ENCODE data around the gene NOP14.

DNA sequence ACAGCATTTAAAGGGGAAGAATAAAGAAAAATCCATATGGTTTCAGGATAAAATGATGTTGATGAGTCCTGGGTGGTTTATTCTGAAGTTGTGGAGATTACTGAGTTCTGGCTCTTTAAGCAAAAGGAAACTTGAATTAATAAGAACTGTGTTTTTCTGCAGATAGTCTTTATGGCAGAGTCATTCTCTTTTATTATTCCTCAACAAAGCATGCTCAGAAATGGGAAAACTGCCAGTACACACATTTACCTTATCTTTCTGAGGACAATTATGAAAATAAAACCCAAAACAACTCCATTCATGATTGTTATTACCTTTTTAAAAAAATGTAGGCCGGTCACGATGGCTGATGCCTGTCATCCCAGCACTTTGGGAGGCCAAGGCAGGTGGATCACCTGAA is 61.1 kb downstream of the NOP14 start:
- TF ChIP-seq, protein P1, sequence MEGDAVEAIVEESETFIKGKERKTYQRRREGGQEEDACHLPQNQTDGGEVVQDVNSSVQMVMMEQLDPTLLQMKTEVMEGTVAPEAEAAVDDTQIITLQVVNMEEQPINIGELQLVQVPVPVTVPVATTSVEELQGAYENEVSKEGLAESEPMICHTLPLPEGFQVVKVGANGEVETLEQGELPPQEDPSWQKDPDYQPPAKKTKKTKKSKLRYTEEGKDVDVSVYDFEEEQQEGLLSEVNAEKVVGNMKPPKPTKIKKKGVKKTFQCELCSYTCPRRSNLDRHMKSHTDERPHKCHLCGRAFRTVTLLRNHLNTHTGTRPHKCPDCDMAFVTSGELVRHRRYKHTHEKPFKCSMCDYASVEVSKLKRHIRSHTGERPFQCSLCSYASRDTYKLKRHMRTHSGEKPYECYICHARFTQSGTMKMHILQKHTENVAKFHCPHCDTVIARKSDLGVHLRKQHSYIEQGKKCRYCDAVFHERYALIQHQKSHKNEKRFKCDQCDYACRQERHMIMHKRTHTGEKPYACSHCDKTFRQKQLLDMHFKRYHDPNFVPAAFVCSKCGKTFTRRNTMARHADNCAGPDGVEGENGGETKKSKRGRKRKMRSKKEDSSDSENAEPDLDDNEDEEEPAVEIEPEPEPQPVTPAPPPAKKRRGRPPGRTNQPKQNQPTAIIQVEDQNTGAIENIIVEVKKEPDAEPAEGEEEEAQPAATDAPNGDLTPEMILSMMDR (conservative IDR thresholded peaks at IDR 0.05 in 1 of 2, IDR thresholded peaks at IDR 0.05 in 1 of 2; ENCODE audit: extremely low read depth in 1 of 2, insufficient read depth in 1 of 2, low read depth in 1 of 2, low read length in 2 of 2), result no peak
- TF ChIP-seq EZH2 (IDR thresholded peaks at IDR 0.05; ENCODE audit: borderline replicate concordance, low read length), result no peak
